Measurements from ENCODE around the gene SLC27A2. TPM values are rescaled to one million over a fixed set of nuclear protein-coding genes. Genes with fewer than 3 reads are reported as not detected.

Gene SLC27A2
- total and polyA plus RNA-seq, 2 experiments from 2014 or later, result 2.8 to 9.4 TPM

DNA sequence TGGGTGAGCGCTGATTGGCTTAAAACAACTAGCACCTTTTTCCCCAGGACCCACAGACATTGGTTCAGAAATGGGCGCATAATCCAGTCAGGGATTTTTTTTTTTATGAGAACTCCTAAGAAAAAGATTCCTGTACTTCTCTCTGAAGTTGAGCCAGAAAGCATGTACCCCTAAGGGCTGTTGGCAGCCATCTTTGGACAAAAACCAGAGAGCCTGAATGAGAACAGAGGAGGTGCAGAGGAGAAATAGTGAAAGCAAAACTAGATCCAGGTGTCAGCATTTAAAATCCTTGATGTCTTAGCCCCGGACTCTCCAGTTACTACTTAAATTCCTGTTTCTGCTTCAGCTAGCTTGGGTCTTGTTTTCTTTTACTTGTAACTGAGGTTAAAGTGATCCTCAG lies 1.9 kb upstream of the SLC27A2 start (continued):
- TF ChIP-seq EZH2phosphoT487 (IDR thresholded peaks at IDR 0.05; ENCODE audit: unreplicated experiment), result no peak
- no peak for TF ChIP-seq CREB1 (CRISPR knock-in tag; IDR thresholded peaks at IDR 0.05; ENCODE audit: low read depth)

DNA sequence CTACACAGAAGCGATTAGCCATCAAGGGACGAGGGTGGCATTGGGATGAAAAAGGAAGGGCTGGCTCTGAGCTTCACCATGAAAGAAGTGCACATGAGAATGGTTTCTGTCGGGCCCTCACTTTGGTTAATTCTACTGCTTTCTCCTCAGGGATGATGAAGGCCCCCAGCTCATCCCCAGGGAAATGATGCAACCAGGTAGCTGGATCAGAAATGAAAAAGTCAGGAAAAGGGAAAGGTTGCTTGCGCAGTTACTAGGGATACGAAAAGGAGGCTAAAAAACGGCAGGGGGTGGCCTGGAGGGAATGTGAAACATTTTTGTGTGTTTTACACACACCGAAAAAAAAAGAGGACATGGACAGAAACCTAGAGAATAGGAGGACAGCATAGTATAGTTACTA lies 1.4 kb upstream of the SLC27A2 start:
- Histone ChIP-seq H3F3A (replicated peaks; ENCODE audit: low read depth) (0 out of 2 replicates have a peak, but pooled peaks cover 3% of the 10 kb centered on the region), H3K27me3 (ENCODE audit: insufficient read depth) (peaks cover 51% of the 10 kb centered on the region), H4K20me1 (replicated peaks; ENCODE audit: insufficient read depth) (no peaks in the 10 kb centered on the region), H3K79me2 (replicated peaks; ENCODE audit: insufficient read depth) (no peaks in the 10 kb centered on the region), H3K4me1 (ENCODE audit: insufficient read depth) (peaks cover 16% of the 10 kb centered on the region), H3K9me2 (ENCODE audit: insufficient read depth) (peaks cover 6% of the 10 kb centered on the region; the same call in 1 of the 2 replicates), H3K36me3 (ENCODE audit: insufficient read depth) (no peaks in the 10 kb centered on the region), H2AFZ (0 out of 2 replicates have a peak overlapping the region, but pooled peaks have one; percentile 10), H3K27ac (ENCODE audit: low read depth) (no peak overlapping the region), H3K4me2 (no peak overlapping the region), H3K4me3 (no peak overlapping the region)
- no peak overlapping the region for H3K27ac Mint-ChIP-seq
- H3K4me1 Mint-ChIP-seq, result peaks cover 23% of the 10 kb centered on the region
- peaks cover 28% of the 10 kb centered on the region for H3K27me3 Mint-ChIP-seq (ENCODE audit: insufficient read depth, low read depth, poor library complexity)
- H3K9me3 Mint-ChIP-seq, result no peaks in the 10 kb centered on the region
- H3K36me3 Mint-ChIP-seq (ENCODE audit: low read depth), result no peaks in the 10 kb centered on the region; the same call in 2 of the 3 replicates
- ATAC-seq, result no peak
- TF ChIP-seq, protein P1, sequence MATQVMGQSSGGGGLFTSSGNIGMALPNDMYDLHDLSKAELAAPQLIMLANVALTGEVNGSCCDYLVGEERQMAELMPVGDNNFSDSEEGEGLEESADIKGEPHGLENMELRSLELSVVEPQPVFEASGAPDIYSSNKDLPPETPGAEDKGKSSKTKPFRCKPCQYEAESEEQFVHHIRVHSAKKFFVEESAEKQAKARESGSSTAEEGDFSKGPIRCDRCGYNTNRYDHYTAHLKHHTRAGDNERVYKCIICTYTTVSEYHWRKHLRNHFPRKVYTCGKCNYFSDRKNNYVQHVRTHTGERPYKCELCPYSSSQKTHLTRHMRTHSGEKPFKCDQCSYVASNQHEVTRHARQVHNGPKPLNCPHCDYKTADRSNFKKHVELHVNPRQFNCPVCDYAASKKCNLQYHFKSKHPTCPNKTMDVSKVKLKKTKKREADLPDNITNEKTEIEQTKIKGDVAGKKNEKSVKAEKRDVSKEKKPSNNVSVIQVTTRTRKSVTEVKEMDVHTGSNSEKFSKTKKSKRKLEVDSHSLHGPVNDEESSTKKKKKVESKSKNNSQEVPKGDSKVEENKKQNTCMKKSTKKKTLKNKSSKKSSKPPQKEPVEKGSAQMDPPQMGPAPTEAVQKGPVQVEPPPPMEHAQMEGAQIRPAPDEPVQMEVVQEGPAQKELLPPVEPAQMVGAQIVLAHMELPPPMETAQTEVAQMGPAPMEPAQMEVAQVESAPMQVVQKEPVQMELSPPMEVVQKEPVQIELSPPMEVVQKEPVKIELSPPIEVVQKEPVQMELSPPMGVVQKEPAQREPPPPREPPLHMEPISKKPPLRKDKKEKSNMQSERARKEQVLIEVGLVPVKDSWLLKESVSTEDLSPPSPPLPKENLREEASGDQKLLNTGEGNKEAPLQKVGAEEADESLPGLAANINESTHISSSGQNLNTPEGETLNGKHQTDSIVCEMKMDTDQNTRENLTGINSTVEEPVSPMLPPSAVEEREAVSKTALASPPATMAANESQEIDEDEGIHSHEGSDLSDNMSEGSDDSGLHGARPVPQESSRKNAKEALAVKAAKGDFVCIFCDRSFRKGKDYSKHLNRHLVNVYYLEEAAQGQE (IDR thresholded peaks at IDR 0.05; ENCODE audit: unreplicated experiment), result no peak
- TF ChIP-seq CREB1 (CRISPR knock-in tag; IDR thresholded peaks at IDR 0.05; ENCODE audit: low read depth) (no peak), STAT1 (IDR thresholded peaks at IDR 0.05; ENCODE audit: unreplicated experiment) (no peak), JUNB (IDR thresholded peaks at IDR 0.05; ENCODE audit: unreplicated experiment) (no peak), NANOG (IDR thresholded peaks at IDR 0.05; ENCODE audit: borderline replicate concordance) (no peak), POLR2AphosphoS5 (IDR thresholded peaks at IDR 0.05; ENCODE audit: low read depth) (no peak), EZH2phosphoT487 (IDR thresholded peaks at IDR 0.05; ENCODE audit: unreplicated experiment) (no peak), EZH2 (IDR thresholded peaks at IDR 0.05; ENCODE audit: low read depth, unreplicated experiment) (no peak)
- TF ChIP-seq, protein P2, sequence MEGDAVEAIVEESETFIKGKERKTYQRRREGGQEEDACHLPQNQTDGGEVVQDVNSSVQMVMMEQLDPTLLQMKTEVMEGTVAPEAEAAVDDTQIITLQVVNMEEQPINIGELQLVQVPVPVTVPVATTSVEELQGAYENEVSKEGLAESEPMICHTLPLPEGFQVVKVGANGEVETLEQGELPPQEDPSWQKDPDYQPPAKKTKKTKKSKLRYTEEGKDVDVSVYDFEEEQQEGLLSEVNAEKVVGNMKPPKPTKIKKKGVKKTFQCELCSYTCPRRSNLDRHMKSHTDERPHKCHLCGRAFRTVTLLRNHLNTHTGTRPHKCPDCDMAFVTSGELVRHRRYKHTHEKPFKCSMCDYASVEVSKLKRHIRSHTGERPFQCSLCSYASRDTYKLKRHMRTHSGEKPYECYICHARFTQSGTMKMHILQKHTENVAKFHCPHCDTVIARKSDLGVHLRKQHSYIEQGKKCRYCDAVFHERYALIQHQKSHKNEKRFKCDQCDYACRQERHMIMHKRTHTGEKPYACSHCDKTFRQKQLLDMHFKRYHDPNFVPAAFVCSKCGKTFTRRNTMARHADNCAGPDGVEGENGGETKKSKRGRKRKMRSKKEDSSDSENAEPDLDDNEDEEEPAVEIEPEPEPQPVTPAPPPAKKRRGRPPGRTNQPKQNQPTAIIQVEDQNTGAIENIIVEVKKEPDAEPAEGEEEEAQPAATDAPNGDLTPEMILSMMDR (conservative IDR thresholded peaks at IDR 0.05; ENCODE audit: low read depth in 2 of 2), result no peak
- TF ChIP-seq, protein P3, sequence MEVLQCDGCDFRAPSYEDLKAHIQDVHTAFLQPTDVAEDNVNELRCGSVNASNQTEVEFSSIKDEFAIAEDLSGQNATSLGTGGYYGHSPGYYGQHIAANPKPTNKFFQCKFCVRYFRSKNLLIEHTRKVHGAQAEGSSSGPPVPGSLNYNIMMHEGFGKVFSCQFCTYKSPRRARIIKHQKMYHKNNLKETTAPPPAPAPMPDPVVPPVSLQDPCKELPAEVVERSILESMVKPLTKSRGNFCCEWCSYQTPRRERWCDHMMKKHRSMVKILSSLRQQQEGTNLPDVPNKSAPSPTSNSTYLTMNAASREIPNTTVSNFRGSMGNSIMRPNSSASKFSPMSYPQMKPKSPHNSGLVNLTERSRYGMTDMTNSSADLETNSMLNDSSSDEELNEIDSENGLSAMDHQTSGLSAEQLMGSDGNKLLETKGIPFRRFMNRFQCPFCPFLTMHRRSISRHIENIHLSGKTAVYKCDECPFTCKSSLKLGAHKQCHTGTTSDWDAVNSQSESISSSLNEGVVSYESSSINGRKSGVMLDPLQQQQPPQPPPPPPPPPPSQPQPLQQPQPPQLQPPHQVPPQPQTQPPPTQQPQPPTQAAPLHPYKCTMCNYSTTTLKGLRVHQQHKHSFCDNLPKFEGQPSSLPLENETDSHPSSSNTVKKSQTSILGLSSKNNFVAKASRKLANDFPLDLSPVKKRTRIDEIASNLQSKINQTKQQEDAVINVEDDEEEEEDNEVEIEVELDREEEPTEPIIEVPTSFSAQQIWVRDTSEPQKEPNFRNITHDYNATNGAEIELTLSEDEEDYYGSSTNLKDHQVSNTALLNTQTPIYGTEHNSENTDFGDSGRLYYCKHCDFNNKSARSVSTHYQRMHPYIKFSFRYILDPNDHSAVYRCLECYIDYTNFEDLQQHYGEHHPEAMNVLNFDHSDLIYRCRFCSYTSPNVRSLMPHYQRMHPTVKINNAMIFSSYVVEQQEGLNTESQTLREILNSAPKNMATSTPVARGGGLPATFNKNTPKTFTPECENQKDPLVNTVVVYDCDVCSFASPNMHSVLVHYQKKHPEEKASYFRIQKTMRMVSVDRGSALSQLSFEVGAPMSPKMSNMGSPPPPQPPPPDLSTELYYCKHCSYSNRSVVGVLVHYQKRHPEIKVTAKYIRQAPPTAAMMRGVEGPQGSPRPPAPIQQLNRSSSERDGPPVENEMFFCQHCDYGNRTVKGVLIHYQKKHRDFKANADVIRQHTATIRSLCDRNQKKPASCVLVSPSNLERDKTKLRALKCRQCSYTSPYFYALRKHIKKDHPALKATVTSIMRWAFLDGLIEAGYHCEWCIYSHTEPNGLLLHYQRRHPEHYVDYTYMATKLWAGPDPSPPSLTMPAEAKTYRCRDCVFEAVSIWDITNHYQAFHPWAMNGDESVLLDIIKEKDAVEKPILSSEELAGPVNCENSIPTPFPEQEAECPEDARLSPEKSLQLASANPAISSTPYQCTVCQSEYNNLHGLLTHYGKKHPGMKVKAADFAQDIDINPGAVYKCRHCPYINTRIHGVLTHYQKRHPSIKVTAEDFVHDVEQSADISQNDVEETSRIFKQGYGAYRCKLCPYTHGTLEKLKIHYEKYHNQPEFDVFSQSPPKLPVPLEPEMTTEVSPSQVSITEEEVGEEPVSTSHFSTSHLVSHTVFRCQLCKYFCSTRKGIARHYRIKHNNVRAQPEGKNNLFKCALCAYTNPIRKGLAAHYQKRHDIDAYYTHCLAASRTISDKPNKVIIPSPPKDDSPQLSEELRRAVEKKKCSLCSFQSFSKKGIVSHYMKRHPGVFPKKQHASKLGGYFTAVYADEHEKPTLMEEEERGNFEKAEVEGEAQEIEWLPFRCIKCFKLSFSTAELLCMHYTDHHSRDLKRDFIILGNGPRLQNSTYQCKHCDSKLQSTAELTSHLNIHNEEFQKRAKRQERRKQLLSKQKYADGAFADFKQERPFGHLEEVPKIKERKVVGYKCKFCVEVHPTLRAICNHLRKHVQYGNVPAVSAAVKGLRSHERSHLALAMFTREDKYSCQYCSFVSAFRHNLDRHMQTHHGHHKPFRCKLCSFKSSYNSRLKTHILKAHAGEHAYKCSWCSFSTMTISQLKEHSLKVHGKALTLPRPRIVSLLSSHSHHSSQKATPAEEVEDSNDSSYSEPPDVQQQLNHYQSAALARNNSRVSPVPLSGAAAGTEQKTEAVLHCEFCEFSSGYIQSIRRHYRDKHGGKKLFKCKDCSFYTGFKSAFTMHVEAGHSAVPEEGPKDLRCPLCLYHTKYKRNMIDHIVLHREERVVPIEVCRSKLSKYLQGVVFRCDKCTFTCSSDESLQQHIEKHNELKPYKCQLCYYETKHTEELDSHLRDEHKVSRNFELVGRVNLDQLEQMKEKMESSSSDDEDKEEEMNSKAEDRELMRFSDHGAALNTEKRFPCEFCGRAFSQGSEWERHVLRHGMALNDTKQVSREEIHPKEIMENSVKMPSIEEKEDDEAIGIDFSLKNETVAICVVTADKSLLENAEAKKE (CRISPR knock-in tag; IDR thresholded peaks at IDR 0.05), result no peak
- TF ChIP-seq, protein P4, sequence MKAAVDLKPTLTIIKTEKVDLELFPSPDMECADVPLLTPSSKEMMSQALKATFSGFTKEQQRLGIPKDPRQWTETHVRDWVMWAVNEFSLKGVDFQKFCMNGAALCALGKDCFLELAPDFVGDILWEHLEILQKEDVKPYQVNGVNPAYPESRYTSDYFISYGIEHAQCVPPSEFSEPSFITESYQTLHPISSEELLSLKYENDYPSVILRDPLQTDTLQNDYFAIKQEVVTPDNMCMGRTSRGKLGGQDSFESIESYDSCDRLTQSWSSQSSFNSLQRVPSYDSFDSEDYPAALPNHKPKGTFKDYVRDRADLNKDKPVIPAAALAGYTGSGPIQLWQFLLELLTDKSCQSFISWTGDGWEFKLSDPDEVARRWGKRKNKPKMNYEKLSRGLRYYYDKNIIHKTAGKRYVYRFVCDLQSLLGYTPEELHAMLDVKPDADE (IDR thresholded peaks at IDR 0.05), result no peak
- H3K4me3 Mint-ChIP-seq, result no peak overlapping the region
- no peak for DNase-seq (ENCODE audit: low spot score)

Measured in GM23338 (cell line).